ENCODE data around the gene FREM2. TPM values are rescaled to one million over a fixed set of nuclear protein-coding genes. Genes with fewer than 3 reads are reported as not detected.
A peak's percentile ranks its signal among the peaks of the same experiment; 100 is the strongest.

FREM2 gene
- total RNA-seq, 4 donors from 2014 or later = 32.0 to 54.6 (median 46.2) TPM

- Histone ChIP-seq H3K27me3 (no peaks in the 10 kb centered on the region), H3K4me3 (replicated peaks in 1 of 3) (no peak overlapping the region), H3K9me3 (no peaks in the 10 kb centered on the region), H3K27ac (no peak overlapping the region), H3K4me1 (peaks cover 6 to 8% of the 10 kb centered on the region in 2 donors), H3K36me3 (no peaks in the 10 kb centered on the region)
- no peak for DNase-seq
- TF ChIP-seq POLR2A (IDR thresholded peaks at IDR 0.05) = no peak
- WGBS, 2 donors = 89 to 90% methylated on average over 4 of the region's 4 CpGs
- intact Hi-C loops (cut with DNase I) = no loop called here
Measured at GRCh38 chr13:38718374-38718773, 31.5 kb downstream of the FREM2 start.

GRCh38 chr13:38730332-38730731, 43.5 kb downstream of the FREM2 start:
- Histone ChIP-seq H3K27me3 (no peaks in the 10 kb centered on the region), H3K4me3 (replicated peaks in 1 of 3) (no peak overlapping the region), H3K27ac (no peak overlapping the region), H3K36me3 (no peaks in the 10 kb centered on the region), H3K9me3 (no peaks in the 10 kb centered on the region), H3K4me1 (peaks cover 9 to 12% of the 10 kb centered on the region in 2 donors)
- 80 to 83% methylated on average over 4 of the region's 4 CpGs for WGBS, 2 donors
- intact Hi-C loops (cut with DNase I) = no loop called here
- TF ChIP-seq CTCF (IDR thresholded peaks at IDR 0.05) (no peak), POLR2A (IDR thresholded peaks at IDR 0.05) (no peak)
- DNase-seq = no peak

GRCh38 chr13:38733146-38733545, 46.3 kb downstream of the FREM2 start:
- no peaks in the 10 kb centered on the region for H3K36me3 ChIP-seq
- H3K9me3 ChIP-seq = no peaks in the 10 kb centered on the region
- no peak for DNase-seq
- TF ChIP-seq POLR2A (IDR thresholded peaks at IDR 0.05) = no peak
- no peak for TF ChIP-seq CTCF (IDR thresholded peaks at IDR 0.05)
- intact Hi-C loops (cut with DNase I) = no loop called here
- H3K27me3 ChIP-seq = no peaks in the 10 kb centered on the region
- 83 to 88% methylated on average over 1 of the region's 1 CpG for WGBS, 2 donors
- H3K4me1 ChIP-seq = peaks cover 13 to 15% of the 10 kb centered on the region in 2 donors
- no peak overlapping the region for H3K27ac ChIP-seq
- no peak overlapping the region for H3K4me3 ChIP-seq (replicated peaks in 1 of 3)

GRCh38 chr13:38735665-38736440, 49.0 kb downstream of the FREM2 start:
- H3K27ac ChIP-seq = peak overlapping the region in 1 of 3 donors; percentile 40
- TF ChIP-seq CTCF (IDR thresholded peaks at IDR 0.05) (no peak), POLR2A (IDR thresholded peaks at IDR 0.05) (no peak)
- 72 to 89% methylated on average over 6 of the region's 6 CpGs for WGBS, 2 donors

GRCh38 chr13:38743466-38743865, 56.6 kb downstream of the FREM2 start:
- TF ChIP-seq CTCF (IDR thresholded peaks at IDR 0.05) (no peak), POLR2A (IDR thresholded peaks at IDR 0.05) (no peak)
- no peaks in the 10 kb centered on the region for H3K36me3 ChIP-seq
- 65 to 70% methylated on average over 4 of the region's 4 CpGs for WGBS, 2 donors
- no peak for DNase-seq
- no peaks in the 10 kb centered on the region for H3K9me3 ChIP-seq
- no peak overlapping the region for H3K4me3 ChIP-seq (replicated peaks in 1 of 3)
- H3K4me1 ChIP-seq = no peaks in the 10 kb centered on the region
- H3K27ac ChIP-seq = no peak overlapping the region
- intact Hi-C loops (cut with DNase I) = no loop called here
- H3K27me3 ChIP-seq = no peaks in the 10 kb centered on the region

More at GRCh38 chr13:38735665-38736440, 49.0 kb downstream of the FREM2 start:
- Histone ChIP-seq H3K36me3 (no peaks in the 10 kb centered on the region), H3K4me1 (peaks cover 11 to 15% of the 10 kb centered on the region in 2 donors), H3K9me3 (no peaks in the 10 kb centered on the region), H3K27me3 (no peaks in the 10 kb centered on the region), H3K4me3 (replicated peaks in 1 of 3) (no peak overlapping the region)
- intact Hi-C loops (cut with DNase I) = no loop called here
- peak in 1 of 2 donors; percentile 20 for DNase-seq
